NK-92 (cell line): ENCODE measurements around the gene HYCC1.
"Not testable (repeated sequence)": the region's sequence is repeated elsewhere in the genome, so short reads cannot be mapped to it uniquely, and the experiment has no call there.

ENCODE experiments used
- DNase-seq: peaks from one replicate; lab custom pipeline; 2025; ENCODE audit not compliant: unreplicated experiment; lab: John Stamatoyannopoulos, UW

Gene HYCC1

GRCh38 chr7:22989643-22990587, 24.0 kb downstream of the HYCC1 start:
- DNase-seq = no peak

GRCh38 chr7:22985436-22985835, 28.5 kb downstream of the HYCC1 start:
- no peak for DNase-seq

- no peak for DNase-seq
Observed at GRCh38 chr7:22983257-22983855, 30.6 kb downstream of the HYCC1 start.

GRCh38 chr7:22980422-22980821, 33.5 kb downstream of the HYCC1 start:
- DNase-seq = no peak

GRCh38 chr7:22979861-22980260, 34.1 kb downstream of the HYCC1 start:
- DNase-seq = no peak

- DNase-seq = no peak
Observed at GRCh38 chr7:22979251-22979650, 34.7 kb downstream of the HYCC1 start.

GRCh38 chr7:22974636-22975035, 39.3 kb downstream of the HYCC1 start:
- DNase-seq = not testable (repeated sequence)

GRCh38 chr7:22972207-22972606, 41.7 kb downstream of the HYCC1 start:
- no peak for DNase-seq

GRCh38 chr7:22969010-22969431, 44.9 kb downstream of the HYCC1 start:
- no peak for DNase-seq
